Spleen (tissue), 11 donors: Measurements from ENCODE around the gene AFDN. TPM values are rescaled to one million over a fixed set of nuclear protein-coding genes. Genes with fewer than 3 reads are reported as not detected.

Source experiments
- DNase-seq: peaks from one replicate; pipeline ENCODE4 v3.0.0-alpha.2; 2020
- H3K27ac ChIP-seq, 8 donors: fragments of 200-600 bp; sonication (generic) in 7 of 8; 1 replicate in 4 of 8; 2 replicates in 4 of 8; pipeline versions ENCODE4 v1.5.0 to v1.8.0; 2016 to 2021; ENCODE audit warnings: inconsistent platforms in 4 of 8, mild to moderate bottlenecking in 4 of 8, moderate library complexity in 1 of 8
- H3K27me3 ChIP-seq, 7 donors: fragments of 200-600 bp; sonication (generic) in 6 of 7; replicated peaks in 1 of 7; 1 replicate in 4 of 7; 2 replicates in 3 of 7; pipeline versions ENCODE4 v1.5.0 to v1.8.0; 2016 to 2021; ENCODE audit warnings: inconsistent platforms in 3 of 7, mild to moderate bottlenecking in 1 of 7
- H3K36me3 ChIP-seq, 6 donors: fragments of 200-600 bp; sonication (generic) in 5 of 6; 1 replicate in 4 of 6; 2 replicates in 2 of 6; pipeline versions ENCODE4 v1.5.0 to v1.8.0; 2016 to 2021; ENCODE audit warnings: inconsistent platforms in 2 of 6
- H3K4me1 ChIP-seq, 6 donors: fragments of 200-600 bp; sonication (generic) in 5 of 6; 1 replicate in 3 of 6; 2 replicates in 3 of 6; pipeline versions ENCODE4 v1.5.0 to v1.8.0; 2016 to 2021; ENCODE audit warnings: inconsistent platforms in 3 of 6
- H3K4me3 ChIP-seq, 8 donors: fragments of 200-600 bp; sonication (generic) in 7 of 8; 1 replicate in 4 of 8; 2 replicates in 4 of 8; pipeline versions ENCODE4 v1.5.0 to v1.8.0; 2016 to 2021; ENCODE audit warnings: inconsistent platforms in 4 of 8, mild to moderate bottlenecking in 4 of 8, moderate library complexity in 2 of 8
- H3K9me3 ChIP-seq, 8 donors: fragments of 200-600 bp; sonication (generic) in 7 of 8; 1 replicate in 4 of 8; 2 replicates in 4 of 8; pipeline versions ENCODE4 v1.5.0 to v1.8.0; 2016 to 2021; ENCODE audit warnings: inconsistent platforms in 4 of 8
- POLR2A ChIP-seq, 3 donors: fragments of 450-650 bp; IDR thresholded peaks; one replicate each; pipeline ENCODE4 v1.5.1; 2017; ENCODE audit warnings: antibody characterized with exemption in 3 of 3, mild to moderate bottlenecking in 1 of 3
- POLR2AphosphoS5 ChIP-seq, 3 donors: sonication (generic); formaldehyde crosslinking; IDR thresholded peaks; one replicate each; pipeline ENCODE4 v1.5.1; 2017; ENCODE audit warnings: antibody characterized with exemption in 3 of 3
- WGBS, 5 donors: extraction: QIAGEN DNeasy Blood & Tissue Kit in 3 of 5; methylation state at CpG; one replicate each; pipeline versions ENCODE4 v1.1.5 to v1.1.7; 2013 to 2018; 5-methylcytosine and 5-hydroxymethylcytosine counted together
- intact Hi-C: fragments of 100-400 bp; cut with DNase I; formaldehyde crosslinking; loops from one replicate; pipeline ENCODE4 v1.15.0; 2023; ENCODE audit warnings: low total_unique reads
- polyA plus RNA-seq, 3 donors: library from polyadenylated mRNA; stranded (reverse); fragments of 200-250 nt; gene quantifications; one replicate each; pipeline ENCODE4 v1.2.1, GENCODE V29; 2013
- total RNA-seq, 7 donors: library from RNA; depleted of rRNA in 3 of 7; stranded (reverse); fragments of >200 nt in 3 of 7; fragmentation: NEBNext Ultra II Directional in 4 of 7; extraction: Animal tissue kit (Norgen Biotek cat#: 25700) in 4 of 7; gene quantifications; one replicate each; pipeline versions ENCODE4 v1.1.0 to v1.2.1, GENCODE V29; 2016 to 2021
- TF ChIP-seq, protein P1 (sequence below), 11 experiments: fragments of 200-600 bp in 7 of 11; fragments of 450-650 bp in 4 of 11; sonication (generic) in 4 of 11; IDR thresholded peaks in 8 of 11; conservative IDR thresholded peaks in 3 of 11; 1 replicate in 7 of 11; 2 replicates in 4 of 11; pipeline versions ENCODE4 v1.4.0 to v1.8.0; 2016 to 2021; ENCODE audit warnings: antibody characterized with exemption in 11 of 11, inconsistent platforms in 4 of 11, mild to moderate bottlenecking in 1 of 11
- donor health status: healthy with polysubstance abuse.
- donor health status: DM: no; HTN: no; CAD: no; lungs with moderate emphysema.
- donor health status: DM: no; HTN: no; CAD: no.
- donor health status: Bipolar disorder and iron deficiency.
- donor health status: healthy.
- donor health status: DM: no; HTN: no; CAD: no.
- donor health status: DM: yes; HTN: yes; CAD: no.

AFDN gene
- total and polyA plus RNA-seq, 10 donors: 7.4 to 148 (median 102) TPM

DNA sequence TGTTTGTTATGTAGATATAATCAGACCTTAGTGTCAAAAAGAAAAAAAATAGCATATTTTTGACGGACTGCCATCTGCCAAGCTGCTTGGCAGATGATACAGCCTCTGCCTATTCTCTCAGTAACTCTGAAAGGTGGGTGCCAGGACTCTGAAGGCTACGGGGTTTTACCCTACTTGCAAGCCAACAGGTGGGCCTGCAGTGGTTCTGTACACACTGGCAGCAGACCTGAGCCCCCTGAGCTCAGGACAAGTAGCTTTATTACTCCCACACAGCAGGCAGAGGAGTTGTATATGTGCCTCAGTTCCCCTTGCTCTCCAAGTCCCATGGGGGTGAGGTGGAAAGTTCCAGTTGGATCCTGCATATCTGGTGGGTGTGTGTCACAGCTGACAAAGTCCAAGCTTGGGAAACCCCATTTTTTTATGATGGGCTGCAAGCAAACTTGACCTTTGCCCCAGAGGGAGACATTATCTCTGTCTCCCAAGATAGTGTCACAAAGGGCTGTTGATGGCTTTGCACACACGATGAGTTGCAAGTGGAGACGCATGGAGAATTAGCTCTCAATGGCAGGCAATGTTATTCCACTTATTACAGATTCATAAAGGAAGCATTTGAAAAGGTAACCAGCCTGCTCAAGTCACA is 20.5 kb upstream of the AFDN start:
- intact Hi-C loops: no loop called here
- peaks cover 0 to 29% (median 0%) of the 10 kb centered on the region in 7 donors for H3K27me3 ChIP-seq
- 53 to 84% (median 66%) methylated on average over 3 to 4 of the region's 4 CpGs for WGBS, 5 donors
- TF ChIP-seq POLR2AphosphoS5 (IDR thresholded peaks at IDR 0.05) (no peak), POLR2A (IDR thresholded peaks at IDR 0.05) (no peak)
- TF ChIP-seq, protein P1, sequence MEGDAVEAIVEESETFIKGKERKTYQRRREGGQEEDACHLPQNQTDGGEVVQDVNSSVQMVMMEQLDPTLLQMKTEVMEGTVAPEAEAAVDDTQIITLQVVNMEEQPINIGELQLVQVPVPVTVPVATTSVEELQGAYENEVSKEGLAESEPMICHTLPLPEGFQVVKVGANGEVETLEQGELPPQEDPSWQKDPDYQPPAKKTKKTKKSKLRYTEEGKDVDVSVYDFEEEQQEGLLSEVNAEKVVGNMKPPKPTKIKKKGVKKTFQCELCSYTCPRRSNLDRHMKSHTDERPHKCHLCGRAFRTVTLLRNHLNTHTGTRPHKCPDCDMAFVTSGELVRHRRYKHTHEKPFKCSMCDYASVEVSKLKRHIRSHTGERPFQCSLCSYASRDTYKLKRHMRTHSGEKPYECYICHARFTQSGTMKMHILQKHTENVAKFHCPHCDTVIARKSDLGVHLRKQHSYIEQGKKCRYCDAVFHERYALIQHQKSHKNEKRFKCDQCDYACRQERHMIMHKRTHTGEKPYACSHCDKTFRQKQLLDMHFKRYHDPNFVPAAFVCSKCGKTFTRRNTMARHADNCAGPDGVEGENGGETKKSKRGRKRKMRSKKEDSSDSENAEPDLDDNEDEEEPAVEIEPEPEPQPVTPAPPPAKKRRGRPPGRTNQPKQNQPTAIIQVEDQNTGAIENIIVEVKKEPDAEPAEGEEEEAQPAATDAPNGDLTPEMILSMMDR (IDR thresholded peaks at IDR 0.05 in 8 of 11, conservative IDR thresholded peaks at IDR 0.05 in 3 of 11): no peak
- no peak overlapping the region for H3K4me3 ChIP-seq
- DNase-seq: peak; percentile 19
- H3K36me3 ChIP-seq: no peaks in the 10 kb centered on the region
- no peaks in the 10 kb centered on the region for H3K4me1 ChIP-seq
- no peaks in the 10 kb centered on the region for H3K9me3 ChIP-seq
- H3K27ac ChIP-seq: no peak overlapping the region

DNA sequence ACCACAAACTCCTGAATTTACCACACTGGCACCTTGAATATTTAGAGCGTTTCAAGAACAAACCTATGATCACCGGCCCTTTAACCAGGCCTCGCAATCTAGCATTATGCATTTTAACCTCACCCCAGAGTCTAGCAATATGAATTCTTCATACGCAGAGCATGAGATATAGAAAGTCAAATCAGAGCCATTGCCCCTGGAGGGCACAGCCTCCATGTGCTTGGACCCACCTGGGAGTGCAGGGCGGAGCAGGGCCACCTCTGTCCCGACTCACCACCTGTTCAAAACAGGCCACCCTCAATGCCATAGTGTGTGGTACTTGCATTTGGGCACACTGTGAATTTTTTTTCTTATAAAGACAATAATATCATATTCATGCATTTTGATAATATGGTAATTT is 19.5 kb upstream of the AFDN start:
- intact Hi-C loops: no loop called here
- WGBS, 5 donors: 74 to 92% (median 81%) methylated on average over 6 of the region's 6 CpGs
- TF ChIP-seq POLR2AphosphoS5 (IDR thresholded peaks at IDR 0.05) (no peak), POLR2A (IDR thresholded peaks at IDR 0.05) (no peak)
- TF ChIP-seq, protein P1 (IDR thresholded peaks at IDR 0.05 in 8 of 11, conservative IDR thresholded peaks at IDR 0.05 in 3 of 11): no peak

DNA sequence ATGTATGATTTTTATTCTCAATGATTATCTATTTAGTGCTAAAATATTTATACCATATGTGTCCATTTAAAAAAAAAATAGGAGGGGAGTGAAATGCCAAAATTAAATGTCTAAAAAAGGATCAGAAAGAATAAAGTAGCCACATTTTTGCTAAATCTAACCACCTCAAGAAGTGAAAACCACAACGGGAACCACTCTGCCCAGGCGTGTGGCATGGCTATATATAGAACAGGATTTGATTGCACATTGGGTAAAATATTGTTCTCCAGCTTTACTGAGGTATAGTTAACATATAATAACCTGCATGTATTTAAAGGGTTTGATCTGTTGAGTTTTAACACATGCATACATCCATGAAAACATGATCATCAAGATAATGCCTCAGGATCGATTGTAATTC is 19.0 kb upstream of the AFDN start:
- no peaks in the 10 kb centered on the region for H3K9me3 ChIP-seq
- no peaks in the 10 kb centered on the region for H3K4me1 ChIP-seq
- no peak overlapping the region for H3K27ac ChIP-seq
- peaks cover 0 to 30% (median 0%) of the 10 kb centered on the region in 7 donors for H3K27me3 ChIP-seq
- H3K4me3 ChIP-seq: no peak overlapping the region
- intact Hi-C loops: no loop called here
- DNase-seq: no peak
- H3K36me3 ChIP-seq: no peaks in the 10 kb centered on the region
- WGBS, 5 donors: 25 to 43% (median 38%) methylated on average over 3 of the region's 3 CpGs
- TF ChIP-seq, protein P1 (IDR thresholded peaks at IDR 0.05 in 8 of 11, conservative IDR thresholded peaks at IDR 0.05 in 3 of 11): no peak
- no peak for TF ChIP-seq POLR2A (IDR thresholded peaks at IDR 0.05)
- no peak for TF ChIP-seq POLR2AphosphoS5 (IDR thresholded peaks at IDR 0.05)

More for the DNA sequence above, 19.5 kb upstream of the AFDN start:
- peaks cover 0 to 29% (median 0%) of the 10 kb centered on the region in 7 donors for H3K27me3 ChIP-seq
- H3K4me3 ChIP-seq: no peak overlapping the region
- peak; percentile 37 for DNase-seq
- H3K36me3 ChIP-seq: no peaks in the 10 kb centered on the region
- H3K27ac ChIP-seq: no peak overlapping the region
- H3K9me3 ChIP-seq: no peaks in the 10 kb centered on the region
- H3K4me1 ChIP-seq: no peaks in the 10 kb centered on the region

DNA sequence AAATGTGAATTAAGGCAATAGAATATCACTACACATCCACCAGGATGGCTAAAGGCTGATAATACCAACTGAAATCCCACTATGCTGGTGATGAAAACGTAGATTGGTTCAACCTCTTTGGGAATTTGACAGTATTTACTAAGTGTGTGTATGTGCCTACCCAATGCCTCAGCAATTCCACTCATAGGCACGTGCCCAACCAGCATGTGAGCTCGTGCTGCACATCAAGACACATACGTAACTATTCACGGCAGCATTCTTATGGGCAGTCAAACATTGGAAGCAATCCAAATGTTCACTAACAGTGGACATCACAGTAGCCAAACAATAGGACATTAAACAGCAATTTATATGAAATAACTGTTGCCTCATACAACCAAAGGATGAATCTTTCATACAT is 15.7 kb upstream of the AFDN start:
- no peaks in the 10 kb centered on the region for H3K36me3 ChIP-seq
- H3K9me3 ChIP-seq: no peaks in the 10 kb centered on the region
- intact Hi-C loops: no loop called here
- WGBS, 5 donors: 77 to 86% (median 81%) methylated on average over 5 of the region's 5 CpGs
- TF ChIP-seq, protein P1 (IDR thresholded peaks at IDR 0.05 in 8 of 11, conservative IDR thresholded peaks at IDR 0.05 in 3 of 11): no peak
- TF ChIP-seq POLR2A (IDR thresholded peaks at IDR 0.05) (no peak), POLR2AphosphoS5 (IDR thresholded peaks at IDR 0.05) (no peak)
- no peak overlapping the region for H3K4me3 ChIP-seq
- H3K27ac ChIP-seq: no peak overlapping the region
- DNase-seq: no peak
- peaks cover 0 to 14% (median 0%) of the 10 kb centered on the region in 7 donors for H3K27me3 ChIP-seq
- no peaks in the 10 kb centered on the region for H3K4me1 ChIP-seq
